ENCODE data around the gene PCBP2.

DNA sequence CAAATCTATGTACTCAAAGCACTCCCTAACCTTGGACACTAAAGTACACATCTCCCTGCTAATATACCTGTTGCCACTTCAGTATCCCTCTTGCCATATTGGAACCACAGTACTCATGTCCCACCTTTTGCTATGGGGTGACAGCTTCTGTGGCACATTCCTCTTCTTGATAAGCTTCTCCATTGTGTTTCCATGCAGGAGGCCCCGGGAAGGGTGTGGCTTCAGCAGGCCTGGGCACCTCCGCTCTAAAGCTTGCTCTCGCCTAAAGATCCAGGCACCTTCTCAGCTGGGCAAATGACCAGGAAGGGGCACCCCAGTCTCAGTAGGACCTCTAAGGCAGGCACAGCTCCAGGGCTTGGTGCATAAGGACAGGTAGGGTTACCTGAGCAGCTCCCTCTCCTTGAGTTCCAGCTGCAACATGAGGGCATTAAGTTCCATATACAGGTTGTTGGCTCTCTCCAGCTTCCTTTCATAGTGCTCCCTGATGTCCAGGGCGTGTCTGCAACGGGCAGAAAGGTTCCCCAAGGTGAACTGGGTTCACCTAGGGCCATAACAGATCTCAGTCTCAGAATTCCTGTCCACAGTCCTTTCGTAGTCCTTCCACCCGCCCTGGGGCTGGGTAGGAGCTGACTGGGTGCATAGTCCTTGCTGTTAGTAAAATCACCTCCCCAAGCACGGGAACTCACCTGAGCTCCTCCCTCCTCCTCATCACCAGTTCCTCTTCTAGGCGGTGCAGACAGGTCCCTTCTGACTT, 31.5 kb downstream of the PCBP2 start:
- TF ChIP-seq POLR2A (IDR thresholded peaks at IDR 0.05): no peak
- TF ChIP-seq, protein P1, sequence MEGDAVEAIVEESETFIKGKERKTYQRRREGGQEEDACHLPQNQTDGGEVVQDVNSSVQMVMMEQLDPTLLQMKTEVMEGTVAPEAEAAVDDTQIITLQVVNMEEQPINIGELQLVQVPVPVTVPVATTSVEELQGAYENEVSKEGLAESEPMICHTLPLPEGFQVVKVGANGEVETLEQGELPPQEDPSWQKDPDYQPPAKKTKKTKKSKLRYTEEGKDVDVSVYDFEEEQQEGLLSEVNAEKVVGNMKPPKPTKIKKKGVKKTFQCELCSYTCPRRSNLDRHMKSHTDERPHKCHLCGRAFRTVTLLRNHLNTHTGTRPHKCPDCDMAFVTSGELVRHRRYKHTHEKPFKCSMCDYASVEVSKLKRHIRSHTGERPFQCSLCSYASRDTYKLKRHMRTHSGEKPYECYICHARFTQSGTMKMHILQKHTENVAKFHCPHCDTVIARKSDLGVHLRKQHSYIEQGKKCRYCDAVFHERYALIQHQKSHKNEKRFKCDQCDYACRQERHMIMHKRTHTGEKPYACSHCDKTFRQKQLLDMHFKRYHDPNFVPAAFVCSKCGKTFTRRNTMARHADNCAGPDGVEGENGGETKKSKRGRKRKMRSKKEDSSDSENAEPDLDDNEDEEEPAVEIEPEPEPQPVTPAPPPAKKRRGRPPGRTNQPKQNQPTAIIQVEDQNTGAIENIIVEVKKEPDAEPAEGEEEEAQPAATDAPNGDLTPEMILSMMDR (IDR thresholded peaks at IDR 0.05): no peak

All from right lobe of liver (tissue), 4 donors.